ENCODE data around the gene MUC13.

MUC13 gene

DNA sequence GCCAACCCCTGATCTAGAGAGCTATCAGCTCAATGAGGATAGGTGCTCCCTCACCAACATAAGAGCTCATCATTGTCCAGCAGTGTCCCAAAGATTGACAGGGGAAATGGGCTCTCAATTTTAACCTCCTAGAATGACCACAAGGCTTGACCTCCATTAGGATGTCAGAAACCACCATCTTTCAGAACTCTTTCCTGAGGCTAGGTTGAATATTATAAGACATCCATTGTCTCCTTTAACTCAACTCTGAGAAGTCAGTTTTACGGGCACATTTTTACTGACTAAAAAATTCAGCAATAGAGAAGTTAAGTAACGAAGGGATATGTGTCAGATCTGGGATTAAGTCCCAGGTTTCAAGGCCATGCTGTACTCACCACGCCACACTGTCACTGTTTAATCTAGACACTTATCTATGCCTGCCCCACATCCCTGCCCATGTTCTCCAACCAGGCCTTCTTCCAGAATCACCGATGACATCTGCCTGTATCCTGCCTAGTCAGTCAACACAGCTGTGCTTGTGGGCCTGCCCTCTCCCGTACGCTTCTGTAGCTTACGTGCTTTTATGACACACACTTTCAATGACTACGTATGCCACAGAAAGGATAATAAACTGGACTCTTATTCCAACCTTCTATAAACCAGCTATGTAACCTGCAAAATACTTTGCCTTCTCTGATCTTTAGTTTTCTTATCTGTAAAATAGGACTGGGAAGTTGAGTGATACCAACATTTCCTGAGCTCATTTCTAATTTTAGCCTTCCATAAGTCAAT lies 17.1 kb upstream of the MUC13 start:
- FAIRE-seq (no peak), DNase-seq (ENCODE audit: insufficient read length, low spot score) (no peak)

DNA sequence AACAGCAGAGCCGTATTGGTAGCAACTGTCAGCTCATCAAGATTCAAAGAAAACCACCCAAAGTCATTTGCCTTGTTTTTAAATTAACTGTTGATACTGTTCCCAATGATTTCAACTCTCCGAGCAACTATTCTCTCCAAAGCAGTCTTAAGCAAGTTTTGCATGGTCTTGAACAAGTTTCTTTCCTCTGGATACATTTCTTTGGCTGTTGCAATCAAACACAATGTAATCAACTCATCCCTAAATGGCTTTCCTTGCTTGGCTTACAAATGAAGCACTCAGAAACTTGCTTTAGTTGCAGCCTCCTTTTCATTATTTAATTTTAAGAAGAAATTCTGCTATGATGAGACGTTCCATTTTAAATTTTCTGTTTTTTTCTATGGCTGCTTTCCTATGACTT lies 15.5 kb upstream of the MUC13 start:
- FAIRE-seq: no peak
- no peak for DNase-seq (ENCODE audit: insufficient read length, low spot score)

DNA sequence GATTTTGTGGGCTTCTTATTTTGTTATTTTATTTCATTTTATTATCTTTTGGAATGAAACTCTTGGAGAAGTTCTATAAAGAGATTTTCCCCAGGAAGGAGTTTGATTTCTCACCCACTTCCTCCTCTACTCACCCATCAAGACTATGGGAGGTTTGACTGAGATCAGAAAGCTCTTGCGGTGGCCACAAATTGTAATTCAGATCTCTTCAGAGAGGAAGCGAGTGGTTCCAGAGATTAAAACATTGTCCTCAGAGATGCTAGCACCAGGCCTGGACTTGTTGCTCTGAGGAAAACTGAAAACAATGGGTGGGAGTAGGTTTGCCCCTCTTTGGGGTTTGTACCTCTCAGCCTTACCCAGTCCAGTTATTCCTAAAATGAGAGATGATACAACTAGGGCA lies 8.1 kb upstream of the MUC13 start:
- FAIRE-seq (no peak), DNase-seq (ENCODE audit: insufficient read length, low spot score) (no peak)

DNA sequence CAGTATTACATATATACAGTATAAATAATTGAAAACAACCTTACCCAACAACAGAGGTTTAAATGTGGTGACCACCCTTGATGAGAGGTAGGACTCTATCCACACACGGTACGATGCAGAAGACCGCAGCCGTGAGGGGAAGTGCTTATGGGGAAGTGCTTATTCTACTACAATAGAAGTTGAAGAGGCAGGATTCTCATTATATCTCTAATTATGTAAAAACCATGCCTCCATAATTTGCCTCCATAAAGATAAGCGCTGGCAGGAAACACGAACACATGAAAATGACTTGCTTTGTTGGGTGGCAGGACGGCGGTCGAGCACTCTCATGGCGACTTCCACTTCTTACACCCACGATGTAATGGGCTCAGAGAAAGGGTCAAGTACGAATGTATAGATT lies 7.2 kb upstream of the MUC13 start:
- DNase-seq (ENCODE audit: insufficient read length, low spot score): no peak

DNA sequence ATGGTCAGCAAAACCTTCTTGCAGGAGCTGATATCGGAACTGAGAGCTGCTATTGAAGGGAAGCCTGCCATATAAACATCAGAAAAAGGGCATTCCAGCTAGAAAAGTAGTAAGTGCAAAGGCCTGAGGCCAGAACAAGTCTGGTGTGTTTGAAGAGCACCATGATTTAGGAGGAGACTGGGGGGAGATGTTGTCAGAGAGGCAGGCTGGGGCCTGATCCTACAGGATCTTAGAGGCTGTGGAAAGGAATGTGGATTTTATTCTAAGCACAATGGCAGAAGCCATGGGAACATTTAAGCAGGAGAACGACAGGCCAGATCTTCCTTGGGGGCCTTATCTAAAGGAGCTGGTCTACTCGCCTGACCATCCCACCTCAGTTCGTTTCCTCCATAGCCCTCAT lies 5.1 kb upstream of the MUC13 start:
- no peak for DNase-seq (ENCODE audit: insufficient read length, low spot score)
- FAIRE-seq: no peak

More for the DNA sequence above, 7.2 kb upstream of the MUC13 start:
- FAIRE-seq: no peak

DNA sequence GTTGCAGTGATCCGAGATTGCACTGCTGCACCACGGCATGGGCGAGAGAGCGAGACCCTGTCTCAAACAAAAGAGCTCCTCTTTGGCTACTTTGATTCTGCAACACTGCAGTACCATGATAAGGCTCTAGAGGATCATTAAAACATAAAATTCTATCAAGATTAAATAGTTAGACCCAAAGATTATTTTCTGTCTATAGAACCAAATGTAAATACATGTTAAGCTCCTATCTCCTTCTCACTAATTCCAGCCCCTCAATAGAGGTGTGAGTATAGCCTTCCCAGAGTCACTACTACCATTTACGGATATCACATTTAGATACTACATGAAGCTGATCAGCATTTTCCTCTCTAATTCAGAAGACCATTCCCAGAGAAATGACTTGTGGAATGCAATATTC lies 4.3 kb upstream of the MUC13 start:
- FAIRE-seq: no peak
- no peak for DNase-seq (ENCODE audit: insufficient read length, low spot score)

DNA sequence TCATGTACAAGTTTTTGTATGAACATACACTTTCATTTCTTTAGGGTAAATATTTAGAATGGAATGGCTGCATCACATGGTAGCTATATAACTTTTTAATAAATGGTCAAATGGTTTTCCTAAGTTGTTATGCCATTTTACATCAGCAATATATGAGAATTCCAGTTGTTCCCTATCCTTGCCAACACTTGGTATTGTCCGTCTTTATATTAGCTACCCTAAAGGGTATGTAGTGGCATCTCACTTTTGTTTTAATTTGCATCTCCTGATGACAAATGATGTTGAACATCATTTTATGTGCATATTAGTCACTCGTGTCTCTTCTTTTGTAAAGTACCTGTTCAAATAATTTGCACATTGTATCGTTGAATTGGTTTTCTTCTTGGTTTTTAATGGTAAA lies 2.5 kb upstream of the MUC13 start:
- FAIRE-seq: no peak
- DNase-seq (ENCODE audit: insufficient read length, low spot score): no peak

DNA sequence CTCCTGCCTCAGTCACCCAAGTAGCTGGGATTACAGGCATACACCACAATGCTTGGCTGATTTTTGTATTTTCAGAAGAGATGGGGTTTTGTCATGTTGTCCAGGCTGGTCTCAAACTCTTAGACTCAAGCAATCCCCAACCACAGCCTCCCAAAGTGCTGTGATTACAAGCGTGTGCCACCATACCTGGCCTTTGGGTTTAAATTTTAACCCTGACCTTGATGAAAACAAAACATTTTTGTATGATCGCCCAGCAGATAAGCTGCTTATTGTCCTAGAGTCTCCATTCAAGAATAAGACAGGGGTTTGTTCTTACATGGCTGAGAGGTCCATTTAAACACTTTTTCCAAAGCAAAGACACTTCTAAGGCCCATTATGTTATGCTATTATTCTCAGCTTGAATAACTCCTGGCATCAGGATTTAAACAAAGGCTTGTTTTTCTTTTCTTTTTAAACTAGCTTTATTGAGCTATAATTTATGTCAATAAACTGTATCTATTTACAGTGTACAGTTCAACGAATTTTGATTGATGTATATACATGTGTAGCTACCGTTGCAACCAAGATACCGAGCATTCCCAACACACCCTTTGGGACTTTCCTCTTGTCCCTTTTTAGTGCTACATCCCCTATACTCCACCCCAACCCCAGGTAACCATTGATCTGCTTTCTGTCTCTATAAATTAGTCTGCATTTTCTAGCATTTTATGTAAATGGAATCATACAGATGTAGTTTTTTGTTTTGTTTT lies 1.4 kb upstream of the MUC13 start:
- no peak for DNase-seq (ENCODE audit: insufficient read length, low spot score)
- FAIRE-seq: no peak

DNA sequence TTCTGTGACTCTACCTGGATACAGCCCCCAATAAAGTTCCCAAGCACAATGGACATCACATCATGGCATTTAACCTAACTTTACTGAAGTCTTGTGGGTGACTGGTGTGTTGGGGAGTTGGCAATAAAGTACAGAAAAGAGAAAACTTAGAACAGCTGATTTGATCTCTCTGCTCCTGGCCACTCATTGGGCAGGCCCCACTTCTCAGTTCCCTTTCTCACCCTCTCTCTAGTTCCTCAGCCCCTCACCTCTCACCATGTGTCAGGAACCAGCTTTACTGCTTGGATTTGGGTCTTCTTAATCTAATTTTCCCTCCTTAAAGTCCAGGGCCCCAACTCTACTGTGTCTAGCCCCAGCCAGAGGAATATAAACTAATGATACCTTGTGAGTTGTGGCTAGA lies 713 bp upstream of the MUC13 start:
- DNase-seq (ENCODE audit: insufficient read length, low spot score) (no peak), FAIRE-seq (peak; percentile 67)

DNA sequence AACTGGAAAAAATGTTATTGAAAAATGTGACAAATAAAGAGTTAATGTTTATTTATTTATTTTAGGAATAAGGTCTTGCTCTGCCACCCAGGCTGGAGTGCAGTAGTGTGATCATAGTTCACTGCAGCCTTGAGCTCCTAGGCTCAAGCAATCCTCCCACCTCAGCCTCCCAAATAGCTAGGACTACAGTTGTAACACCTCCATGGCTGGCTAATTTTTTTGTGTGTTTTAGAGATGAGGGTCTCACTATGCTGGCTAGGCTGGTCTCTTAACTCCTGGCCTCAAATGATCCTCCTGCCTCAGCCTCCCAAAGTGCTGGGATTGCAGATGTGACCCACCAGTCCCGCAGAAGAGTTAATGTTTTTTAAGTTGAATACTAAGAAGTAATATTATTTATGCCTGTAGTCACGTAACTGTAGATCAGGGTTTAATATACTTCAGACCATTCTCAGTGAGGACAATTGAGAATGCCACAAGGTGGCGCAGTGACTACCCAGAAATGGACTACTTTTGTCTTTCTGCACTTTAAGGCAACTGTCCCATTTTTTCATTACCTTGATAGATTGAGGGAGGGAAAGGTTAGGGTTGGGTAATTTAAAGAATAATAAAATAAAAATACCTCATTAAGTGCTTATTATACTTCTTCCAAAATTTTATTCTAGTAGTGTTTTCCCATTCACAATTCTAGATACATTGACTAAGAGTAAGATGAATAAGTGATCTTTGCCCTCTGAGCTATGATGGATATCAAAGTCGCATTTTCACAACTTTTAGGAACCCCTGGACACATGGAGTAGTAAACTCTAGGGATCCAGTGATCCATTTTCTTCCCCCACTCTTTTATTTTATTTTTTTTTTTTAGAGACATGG lies 6.0 kb downstream of the MUC13 start:
- DNase-seq (ENCODE audit: insufficient read length, low spot score) (no peak), FAIRE-seq (peak; percentile 88)

DNA sequence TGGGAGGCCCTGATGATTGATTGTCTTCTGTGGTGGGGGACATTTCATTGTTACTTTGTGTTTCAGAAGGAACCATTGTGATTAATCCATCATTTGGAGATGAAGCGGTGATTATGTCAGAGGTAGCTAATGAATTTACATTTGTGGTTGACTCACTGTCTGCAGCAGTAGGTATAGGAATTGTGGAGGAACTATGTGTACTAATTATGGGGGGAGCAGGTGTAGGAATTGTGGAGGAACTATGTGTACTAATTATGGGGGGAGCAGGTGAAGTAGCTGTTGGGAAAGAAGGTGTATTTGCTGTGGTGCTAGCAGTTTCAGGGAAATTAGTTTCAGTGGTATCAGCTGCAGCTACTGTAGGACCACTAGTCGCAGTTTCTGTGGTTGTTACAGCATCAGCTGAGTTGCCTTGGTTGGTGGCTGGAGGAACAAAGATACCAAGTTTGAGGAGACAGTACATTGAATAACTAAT lies 6.9 kb downstream of the MUC13 start:
- DNase-seq (ENCODE audit: insufficient read length, low spot score) (peak; percentile 29), FAIRE-seq (peak; percentile 95)

DNA sequence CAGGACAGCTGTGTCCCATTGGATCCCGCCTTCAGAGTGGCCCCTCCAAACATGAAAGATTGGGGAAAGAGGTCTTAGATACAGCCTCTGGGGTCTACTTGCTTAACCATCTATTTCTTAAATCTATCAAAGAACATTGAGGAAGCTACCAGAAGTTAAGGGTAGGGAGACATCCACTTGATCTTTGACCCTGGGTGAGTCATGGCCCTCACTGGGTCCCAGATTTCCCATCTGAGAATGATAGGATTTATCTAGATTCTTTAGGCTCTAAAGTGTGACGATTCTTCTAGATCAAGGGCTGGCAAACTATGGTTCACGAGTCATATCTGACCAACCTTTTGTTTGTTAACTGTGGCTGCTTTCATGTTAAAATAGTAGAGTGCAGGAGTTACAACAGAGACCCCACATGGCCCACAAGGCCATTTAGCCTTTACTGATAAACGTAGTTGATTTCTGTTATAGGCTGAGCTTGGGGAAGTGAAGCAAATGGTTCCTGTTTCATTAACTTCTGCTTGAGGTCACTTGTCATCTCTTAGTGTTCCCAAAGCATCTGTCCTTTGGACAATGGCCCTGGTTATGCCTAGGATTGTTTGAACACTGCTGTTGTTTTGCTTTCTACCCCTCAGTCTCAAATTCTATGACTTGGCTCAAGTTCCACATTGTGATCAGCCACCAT lies 8.0 kb downstream of the MUC13 start:
- DNase-seq (ENCODE audit: insufficient read length, low spot score): no peak
- peak; percentile 49 for FAIRE-seq

DNA sequence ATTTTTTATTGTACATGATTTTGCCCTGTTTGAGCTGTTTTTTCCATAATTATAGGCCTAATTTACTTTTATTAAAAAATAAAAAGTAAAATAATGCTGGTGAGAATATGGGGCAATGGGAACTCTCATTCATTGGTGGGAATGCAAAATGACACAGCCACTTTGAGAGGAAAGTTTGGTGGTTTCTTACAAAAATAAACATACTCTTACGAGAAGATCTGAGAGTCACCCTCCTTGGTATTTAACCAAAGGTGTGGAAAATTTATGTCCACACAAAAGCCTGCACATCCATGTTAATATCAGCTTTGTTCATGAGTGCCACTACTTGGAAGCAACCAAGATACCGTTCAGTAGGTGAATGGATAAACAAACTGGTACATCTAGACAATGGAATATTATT lies 9.8 kb downstream of the MUC13 start:
- DNase-seq (ENCODE audit: insufficient read length, low spot score): no peak
- FAIRE-seq: no peak

DNA sequence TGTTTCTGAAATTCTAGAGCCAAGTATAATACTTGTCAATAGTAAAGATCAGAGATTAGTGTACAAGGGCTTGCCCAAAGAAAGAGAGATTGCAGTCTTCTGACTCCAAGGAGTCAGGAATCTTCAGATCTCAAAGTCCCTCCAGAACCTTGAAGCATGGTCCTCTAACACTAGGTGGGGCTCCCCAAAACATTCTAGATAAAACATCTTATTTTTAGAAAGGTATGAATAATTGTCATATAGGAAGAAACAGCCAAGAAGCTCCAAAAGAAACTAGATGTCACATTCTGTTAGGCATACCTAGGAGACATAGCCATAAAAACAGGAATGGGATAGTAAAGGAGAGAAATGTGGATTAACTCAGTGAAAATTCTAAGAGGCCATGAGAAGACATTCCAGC lies 10.7 kb downstream of the MUC13 start:
- DNase-seq (ENCODE audit: insufficient read length, low spot score) (no peak), FAIRE-seq (no peak)

DNA sequence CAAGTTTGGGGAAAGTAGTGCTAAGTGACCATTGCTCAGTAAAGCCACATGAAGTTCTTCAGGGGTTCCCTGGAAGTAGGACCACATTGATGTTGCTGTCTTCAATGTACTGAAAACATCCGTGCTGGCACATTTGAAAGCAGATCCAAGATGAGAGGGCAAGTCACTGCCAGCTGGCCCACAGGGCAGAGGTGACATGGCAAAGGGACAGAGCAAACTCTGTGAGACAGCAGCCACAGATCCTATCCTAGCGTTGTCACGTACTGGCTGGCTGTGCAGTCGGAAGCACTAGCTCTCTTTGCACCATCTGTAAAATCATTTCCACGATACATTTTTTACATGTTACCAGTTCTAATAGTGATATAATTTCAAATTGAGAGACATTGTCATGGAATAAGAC lies 13.8 kb downstream of the MUC13 start:
- DNase-seq (ENCODE audit: insufficient read length, low spot score) (no peak), FAIRE-seq (no peak)

DNA sequence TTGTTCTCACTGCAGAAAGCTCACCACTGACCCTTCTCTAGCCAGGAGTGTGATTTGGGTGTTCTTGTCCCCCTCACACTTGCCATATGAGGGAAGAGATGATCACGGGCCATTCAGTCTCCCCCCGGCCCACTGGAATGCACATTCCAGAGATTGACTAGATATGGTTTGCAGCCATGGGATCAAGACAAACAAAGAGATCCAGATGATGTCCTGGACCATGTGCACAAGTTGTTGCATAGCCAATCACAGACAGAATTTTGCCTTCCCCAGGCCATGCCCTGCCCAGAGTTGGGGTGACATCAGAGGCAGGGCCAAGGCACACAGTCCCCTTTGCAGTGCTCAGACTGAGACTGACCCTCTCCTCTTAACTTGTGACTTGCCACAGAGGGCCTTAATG lies 14.8 kb downstream of the MUC13 start:
- no peak for FAIRE-seq
- DNase-seq (ENCODE audit: insufficient read length, low spot score): no peak

DNA sequence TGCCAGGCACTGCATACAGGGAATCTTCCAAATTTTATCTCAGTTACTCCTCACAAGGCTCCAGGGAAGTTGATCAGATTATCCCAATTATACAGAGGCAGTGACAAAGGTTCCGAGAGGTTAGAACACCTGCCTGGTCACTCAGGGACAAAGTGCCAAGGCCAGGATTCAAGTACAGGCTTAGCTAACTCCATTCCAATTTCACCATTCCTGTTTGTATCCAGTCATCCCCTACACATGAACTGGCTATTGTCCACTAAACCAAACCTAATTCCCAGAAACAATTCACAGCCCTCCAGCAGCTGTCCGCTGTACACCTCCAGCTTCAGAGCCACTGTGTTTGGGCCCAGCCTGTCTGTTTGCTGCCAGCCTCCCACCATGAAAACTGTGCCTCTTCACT lies 16.0 kb downstream of the MUC13 start:
- DNase-seq (ENCODE audit: insufficient read length, low spot score) (no peak), FAIRE-seq (no peak)

DNA sequence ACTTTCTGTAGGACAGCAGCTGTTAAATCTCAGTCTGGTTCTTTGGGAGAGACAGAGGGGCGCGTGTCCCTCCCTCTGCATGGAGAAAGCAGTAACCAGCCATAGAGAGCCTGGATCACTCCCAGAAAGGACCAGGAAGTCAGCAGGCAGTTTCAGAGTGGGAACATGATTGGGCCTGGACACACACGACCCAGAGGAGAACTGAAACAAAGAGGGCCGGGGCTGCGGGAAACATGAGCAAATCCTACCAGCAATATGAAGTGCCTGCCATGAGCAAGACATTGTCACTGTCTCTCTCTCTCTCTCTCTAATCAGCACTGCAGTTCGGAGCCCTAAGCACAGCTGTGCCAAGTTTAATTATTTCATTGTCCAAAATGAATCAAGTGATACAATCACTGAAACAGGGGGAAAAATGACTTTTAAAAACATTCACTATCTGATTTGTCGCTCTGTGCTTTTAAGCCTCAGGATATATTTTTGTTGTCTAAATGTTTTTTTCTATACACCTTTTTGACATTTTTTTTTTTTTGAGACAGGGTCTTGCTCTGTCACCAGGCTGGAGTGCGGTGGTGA lies 17.6 kb downstream of the MUC13 start:
- FAIRE-seq: no peak
- DNase-seq (ENCODE audit: insufficient read length, low spot score): no peak

DNA sequence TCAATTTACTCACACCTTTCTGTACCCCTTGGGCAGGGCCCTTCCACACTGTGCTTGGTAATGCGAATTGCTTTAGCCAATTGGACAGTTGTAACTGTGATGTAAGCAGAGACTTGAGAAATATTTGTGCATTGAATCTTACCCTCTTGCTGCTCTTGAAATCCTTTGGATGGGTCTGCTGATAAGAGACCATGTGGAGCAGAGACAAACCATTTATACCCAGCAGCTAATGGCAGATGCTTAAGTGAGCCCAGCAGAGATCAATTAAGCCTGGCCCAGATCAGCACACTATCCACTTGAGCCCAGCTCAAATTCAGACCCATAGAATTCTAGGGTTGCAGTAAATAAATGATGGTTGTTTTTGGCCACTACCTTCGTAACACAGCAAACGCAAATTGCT lies 19.3 kb downstream of the MUC13 start:
- DNase-seq (ENCODE audit: insufficient read length, low spot score): no peak
- FAIRE-seq: no peak

DNA sequence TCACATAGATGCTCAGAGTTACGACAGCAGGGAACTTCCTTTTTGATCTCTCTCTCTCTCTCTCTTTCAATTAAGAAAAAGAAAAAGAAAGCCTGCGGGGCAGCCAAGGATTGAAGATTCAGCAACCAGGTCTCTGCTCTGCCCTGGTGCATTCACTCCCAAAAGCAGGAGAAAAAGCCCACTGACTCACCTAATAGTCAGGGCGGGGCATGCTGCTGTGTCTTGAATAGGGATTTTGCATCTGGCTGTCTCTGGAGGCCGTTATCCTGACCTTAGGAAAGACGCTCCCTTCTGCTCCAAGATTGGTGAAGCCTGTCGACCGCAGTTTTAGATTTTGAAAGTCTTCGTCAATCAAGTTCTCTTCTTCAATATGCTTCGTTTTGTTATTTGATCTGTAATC lies 26.6 kb downstream of the MUC13 start:
- no peak for FAIRE-seq
- no peak for DNase-seq (ENCODE audit: insufficient read length, low spot score)
